ENCODE measurements around the gene UBALD2.
"Not testable (repeated sequence)": the region's sequence is repeated elsewhere in the genome, so short reads cannot be mapped to it uniquely, and the experiment has no call there.

UBALD2 gene

DNA sequence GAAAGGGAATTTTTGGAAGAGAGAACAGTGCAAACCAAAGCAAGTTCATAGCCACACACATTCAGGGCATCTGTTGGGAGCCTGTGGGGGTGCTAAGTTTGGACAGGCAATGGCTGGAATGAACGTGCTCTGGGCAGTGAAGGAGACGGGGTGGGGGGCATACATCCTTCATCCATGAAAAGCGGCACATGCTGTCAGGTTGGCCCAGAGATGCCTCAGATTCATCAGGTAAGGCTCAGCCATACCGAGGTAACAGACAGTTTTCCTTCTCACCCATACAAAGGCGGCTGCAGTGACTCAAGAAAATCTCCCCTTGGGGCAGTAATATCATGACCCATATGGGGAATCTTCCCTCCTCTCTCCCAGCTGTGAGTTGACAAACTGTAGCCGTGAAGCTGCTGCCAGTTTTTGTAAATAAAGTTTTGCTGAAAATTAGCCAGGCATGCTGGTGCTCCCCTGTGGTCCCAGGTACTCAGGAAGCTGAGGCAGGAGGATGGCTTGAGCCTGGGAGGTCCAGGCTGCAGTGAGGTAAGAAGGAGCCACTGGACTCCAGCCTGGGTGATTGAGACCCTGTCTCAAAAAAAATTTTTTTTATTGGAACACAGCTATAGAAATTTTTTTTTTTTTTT lies 9.2 kb upstream of the UBALD2 start:
- H3K27ac ChIP-seq (ENCODE audit: low read length): no peak overlapping the region

DNA sequence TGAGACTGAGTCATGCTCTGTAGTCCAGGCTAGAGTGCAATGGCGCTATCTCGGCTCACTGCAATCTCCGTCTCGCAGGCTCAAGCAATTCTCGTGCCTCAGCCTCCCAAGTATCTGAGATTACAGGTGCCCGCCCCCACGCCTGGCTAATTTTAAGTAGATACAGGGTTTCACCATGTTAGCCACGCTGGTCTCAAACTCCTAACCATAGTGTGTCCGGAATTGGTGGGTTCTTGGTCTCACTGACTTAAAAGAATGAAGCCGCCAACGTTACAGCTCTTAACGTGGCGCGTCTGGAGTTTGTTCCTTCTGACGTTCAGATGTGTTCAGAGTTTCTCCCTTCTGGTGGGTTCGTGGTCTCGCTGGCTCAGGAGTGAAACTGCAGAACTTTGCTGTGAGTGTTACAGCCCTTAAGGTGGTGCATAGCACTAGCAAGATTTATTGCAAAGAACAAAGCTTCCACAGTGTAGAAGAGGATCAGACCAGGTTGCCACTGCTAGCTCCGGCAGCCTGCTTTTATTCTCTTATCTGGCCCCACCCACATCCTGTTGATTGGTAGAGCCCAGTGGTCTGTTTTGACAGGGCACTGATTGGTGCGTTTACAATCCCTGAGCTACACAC lies 8.6 kb upstream of the UBALD2 start:
- H3K27ac ChIP-seq (ENCODE audit: low read length); H3K27me3 ChIP-seq (ENCODE audit: control insufficient read depth in 1 of 2, insufficient read depth in 2 of 2, low read length in 2 of 2); H3K9ac ChIP-seq (ENCODE audit: low read length in 2 of 2): not testable (repeated sequence)

More for the DNA sequence above, 9.2 kb upstream of the UBALD2 start:
- Histone ChIP-seq H3K4me3 (ENCODE audit: low read length in 2 of 2) (no peak overlapping the region), H3K27me3 (ENCODE audit: control insufficient read depth in 1 of 2, insufficient read depth in 2 of 2, low read length in 2 of 2) (peaks cover 3 to 7% of the 10 kb centered on the region in 2 donors), H3K36me3 (ENCODE audit: control insufficient read depth in 2 of 2, insufficient read depth in 2 of 2, low read length in 2 of 2) (no peaks in the 10 kb centered on the region), H3K9me3 (ENCODE audit: control insufficient read depth in 2 of 2, low read length in 2 of 2) (no peaks in the 10 kb centered on the region), H3K4me1 (ENCODE audit: control insufficient read depth, insufficient read depth, low read length) (peaks cover 3% of the 10 kb centered on the region), H3K9ac (ENCODE audit: low read length in 2 of 2) (no peak overlapping the region)

DNA sequence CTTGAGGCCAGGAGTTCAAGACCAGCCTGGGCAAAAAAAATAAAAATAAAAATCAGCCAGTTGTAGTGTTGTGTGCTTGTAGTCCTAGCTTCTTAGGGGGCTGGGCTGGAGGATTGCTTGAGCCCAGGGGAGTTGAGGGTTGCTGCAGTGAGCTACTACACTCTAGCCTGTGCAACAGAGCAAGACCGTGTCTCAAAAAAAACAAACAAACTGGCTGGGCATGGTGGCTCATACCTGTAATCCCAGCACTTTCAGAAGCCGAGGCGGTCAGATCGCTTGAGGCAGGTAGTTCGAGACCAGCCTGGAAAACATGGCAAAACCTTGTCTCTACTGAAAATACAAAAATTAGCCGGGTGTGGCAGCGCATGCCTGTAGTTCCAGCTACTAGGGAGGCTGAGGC lies 4.9 kb upstream of the UBALD2 start:
- Histone ChIP-seq H3K27ac (ENCODE audit: low read length) (no peak overlapping the region), H3K4me1 (ENCODE audit: control insufficient read depth, insufficient read depth, low read length) (peaks cover 8% of the 10 kb centered on the region), H3K36me3 (ENCODE audit: control insufficient read depth in 2 of 2, insufficient read depth in 2 of 2, low read length in 2 of 2) (no peaks in the 10 kb centered on the region), H3K9me3 (ENCODE audit: control insufficient read depth in 2 of 2, low read length in 2 of 2) (no peaks in the 10 kb centered on the region), H3K27me3 (ENCODE audit: control insufficient read depth in 1 of 2, insufficient read depth in 2 of 2, low read length in 2 of 2) (no peaks in the 10 kb centered on the region), H3K9ac (ENCODE audit: low read length in 2 of 2) (no peak overlapping the region), H3K4me3 (ENCODE audit: low read length in 2 of 2) (no peak overlapping the region)

More for the DNA sequence above, 8.6 kb upstream of the UBALD2 start:
- H3K4me3 ChIP-seq (ENCODE audit: low read length in 2 of 2); H3K36me3 ChIP-seq (ENCODE audit: control insufficient read depth in 2 of 2, insufficient read depth in 2 of 2, low read length in 2 of 2); H3K9me3 ChIP-seq (ENCODE audit: control insufficient read depth in 2 of 2, low read length in 2 of 2); H3K4me1 ChIP-seq (ENCODE audit: control insufficient read depth, insufficient read depth, low read length): not testable (repeated sequence)

DNA sequence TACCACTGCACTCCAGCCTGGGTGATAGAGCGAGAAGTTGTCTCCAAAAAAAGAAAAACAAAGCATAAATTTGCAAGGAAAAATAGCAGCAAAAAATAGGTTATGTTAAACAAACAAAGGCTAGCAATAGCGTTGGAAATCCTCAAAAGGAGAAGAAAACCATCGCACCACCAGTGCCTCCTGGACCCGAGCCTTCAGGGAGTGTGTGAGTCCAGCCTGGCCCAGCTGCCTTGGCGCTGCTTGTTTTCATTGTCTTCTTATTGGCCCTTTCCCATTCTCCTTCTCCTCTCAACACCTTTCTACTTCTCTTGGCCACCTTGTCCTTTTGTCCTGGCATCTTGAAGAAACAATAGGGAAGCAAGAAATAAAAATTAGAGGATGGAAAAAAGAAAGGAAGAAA lies 4.5 kb upstream of the UBALD2 start:
- H3K4me1 ChIP-seq (ENCODE audit: control insufficient read depth, insufficient read depth, low read length): peaks cover 8% of the 10 kb centered on the region

DNA sequence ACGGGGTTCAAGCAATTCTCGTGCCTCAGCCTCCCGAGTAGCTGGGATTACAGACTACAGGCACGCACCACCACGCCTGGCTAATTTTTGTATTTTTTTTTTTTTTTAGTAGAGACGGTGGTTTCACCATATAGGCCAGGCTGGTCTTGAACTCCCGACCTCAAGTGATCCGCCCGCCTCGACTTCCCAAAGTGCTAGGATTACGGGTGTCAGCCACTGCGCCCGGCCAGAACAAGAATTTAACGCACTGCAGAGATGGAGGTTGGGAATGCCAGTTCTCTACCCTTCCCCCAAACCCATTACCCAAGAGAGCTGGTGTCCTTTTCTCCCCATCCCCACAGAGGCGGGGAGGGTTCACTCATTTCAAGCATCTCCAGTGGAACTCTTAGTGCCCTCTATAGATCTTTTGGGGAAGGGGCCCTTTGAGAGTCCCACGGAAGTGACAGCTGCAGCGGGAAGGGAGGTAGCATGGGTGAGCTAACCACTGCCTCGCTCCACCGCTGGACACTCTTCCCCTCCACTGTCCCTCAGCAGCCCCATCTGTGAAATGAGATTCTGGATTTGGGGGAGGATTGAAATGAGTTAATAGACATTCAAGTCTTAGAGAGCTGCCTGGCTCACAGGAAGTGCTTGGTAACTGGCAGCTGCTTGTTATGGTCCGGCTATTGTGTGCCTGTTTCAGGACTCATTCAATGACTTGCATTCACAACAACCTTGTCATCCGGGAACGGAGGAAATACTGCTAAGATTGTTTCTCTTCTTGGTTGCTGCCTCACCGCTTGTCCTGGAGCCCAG lies 3.5 kb upstream of the UBALD2 start:
- no peaks in the 10 kb centered on the region for H3K36me3 ChIP-seq (ENCODE audit: control insufficient read depth in 2 of 2, insufficient read depth in 2 of 2, low read length in 2 of 2)
- H3K4me1 ChIP-seq (ENCODE audit: control insufficient read depth, insufficient read depth, low read length): peaks cover 12% of the 10 kb centered on the region
- H3K9ac ChIP-seq (ENCODE audit: low read length in 2 of 2): no peak overlapping the region
- no peaks in the 10 kb centered on the region for H3K9me3 ChIP-seq (ENCODE audit: control insufficient read depth in 2 of 2, low read length in 2 of 2)
- H3K27ac ChIP-seq (ENCODE audit: low read length): no peak overlapping the region
- no peaks in the 10 kb centered on the region for H3K27me3 ChIP-seq (ENCODE audit: control insufficient read depth in 1 of 2, insufficient read depth in 2 of 2, low read length in 2 of 2)
- no peak overlapping the region for H3K4me3 ChIP-seq (ENCODE audit: low read length in 2 of 2)

More for the DNA sequence above, 4.5 kb upstream of the UBALD2 start:
- Histone ChIP-seq H3K27ac (ENCODE audit: low read length) (no peak overlapping the region), H3K4me3 (ENCODE audit: low read length in 2 of 2) (no peak overlapping the region), H3K27me3 (ENCODE audit: control insufficient read depth in 1 of 2, insufficient read depth in 2 of 2, low read length in 2 of 2) (no peaks in the 10 kb centered on the region), H3K9me3 (ENCODE audit: control insufficient read depth in 2 of 2, low read length in 2 of 2) (no peaks in the 10 kb centered on the region), H3K9ac (ENCODE audit: low read length in 2 of 2) (no peak overlapping the region), H3K36me3 (ENCODE audit: control insufficient read depth in 2 of 2, insufficient read depth in 2 of 2, low read length in 2 of 2) (no peaks in the 10 kb centered on the region)

DNA sequence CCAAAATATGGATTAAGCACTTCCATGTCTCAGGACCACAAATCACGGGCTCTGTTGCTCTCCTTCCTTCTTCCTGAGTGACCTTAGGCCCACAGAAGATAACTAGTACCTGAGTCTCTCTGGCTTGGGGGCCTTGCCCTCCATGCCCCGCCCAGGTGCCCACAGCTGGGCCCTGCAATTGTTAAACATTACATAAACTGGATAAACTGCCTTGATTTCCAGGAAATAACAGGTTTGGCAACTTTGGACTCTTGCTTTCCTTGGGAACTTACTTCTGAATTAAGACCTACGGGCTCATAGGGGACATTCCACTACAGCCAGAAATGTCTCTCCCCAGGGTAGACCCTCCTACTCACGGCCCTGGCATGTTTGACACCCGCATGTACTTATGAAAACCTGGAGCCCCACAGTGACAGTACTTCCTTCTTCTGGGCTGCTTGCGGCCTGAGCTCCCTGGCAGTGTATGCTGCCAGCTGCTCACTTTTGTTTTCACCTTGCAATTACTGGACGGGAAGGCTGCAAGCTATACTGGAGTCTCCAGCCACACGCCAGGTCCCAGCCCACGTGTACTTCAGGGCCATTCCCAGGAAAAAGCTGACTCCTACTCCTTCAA lies 2.3 kb upstream of the UBALD2 start:
- Histone ChIP-seq H3K27ac (ENCODE audit: low read length) (no peak overlapping the region), H3K4me3 (ENCODE audit: low read length in 2 of 2) (no peak overlapping the region), H3K9ac (ENCODE audit: low read length in 2 of 2) (no peak overlapping the region)

DNA sequence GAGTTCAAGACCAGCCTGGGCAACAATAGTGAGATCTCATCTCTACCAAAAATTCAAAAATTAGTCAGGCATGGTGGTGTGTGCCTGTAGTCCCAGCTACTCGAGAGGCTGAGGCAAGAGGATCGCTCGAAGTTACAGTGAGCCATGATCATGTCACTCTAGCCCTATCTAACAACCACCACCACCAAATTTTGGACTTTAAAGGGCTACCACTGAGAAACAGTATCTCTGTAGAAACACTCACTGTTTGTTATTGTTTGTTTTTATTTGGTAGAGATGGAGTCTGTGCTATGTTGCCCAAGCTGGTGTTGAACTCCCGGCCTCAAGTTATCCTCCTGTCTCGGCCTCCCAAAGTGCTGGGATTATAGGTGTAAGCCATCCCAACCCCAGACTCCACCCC lies 1.3 kb upstream of the UBALD2 start:
- no peak overlapping the region for H3K27ac ChIP-seq (ENCODE audit: low read length)
- H3K9ac ChIP-seq (ENCODE audit: low read length in 2 of 2): no peak overlapping the region
- H3K4me1 ChIP-seq (ENCODE audit: control insufficient read depth, insufficient read depth, low read length): peaks cover 32% of the 10 kb centered on the region
- H3K36me3 ChIP-seq (ENCODE audit: control insufficient read depth in 2 of 2, insufficient read depth in 2 of 2, low read length in 2 of 2): no peaks in the 10 kb centered on the region
- H3K4me3 ChIP-seq (ENCODE audit: low read length in 2 of 2): no peak overlapping the region
- no peaks in the 10 kb centered on the region for H3K9me3 ChIP-seq (ENCODE audit: control insufficient read depth in 2 of 2, low read length in 2 of 2)
- H3K27me3 ChIP-seq (ENCODE audit: control insufficient read depth in 1 of 2, insufficient read depth in 2 of 2, low read length in 2 of 2): no peaks in the 10 kb centered on the region

More for the DNA sequence above, 2.3 kb upstream of the UBALD2 start:
- no peaks in the 10 kb centered on the region for H3K27me3 ChIP-seq (ENCODE audit: control insufficient read depth in 1 of 2, insufficient read depth in 2 of 2, low read length in 2 of 2)
- no peaks in the 10 kb centered on the region for H3K9me3 ChIP-seq (ENCODE audit: control insufficient read depth in 2 of 2, low read length in 2 of 2)
- H3K4me1 ChIP-seq (ENCODE audit: control insufficient read depth, insufficient read depth, low read length): peaks cover 23% of the 10 kb centered on the region
- no peaks in the 10 kb centered on the region for H3K36me3 ChIP-seq (ENCODE audit: control insufficient read depth in 2 of 2, insufficient read depth in 2 of 2, low read length in 2 of 2)

DNA sequence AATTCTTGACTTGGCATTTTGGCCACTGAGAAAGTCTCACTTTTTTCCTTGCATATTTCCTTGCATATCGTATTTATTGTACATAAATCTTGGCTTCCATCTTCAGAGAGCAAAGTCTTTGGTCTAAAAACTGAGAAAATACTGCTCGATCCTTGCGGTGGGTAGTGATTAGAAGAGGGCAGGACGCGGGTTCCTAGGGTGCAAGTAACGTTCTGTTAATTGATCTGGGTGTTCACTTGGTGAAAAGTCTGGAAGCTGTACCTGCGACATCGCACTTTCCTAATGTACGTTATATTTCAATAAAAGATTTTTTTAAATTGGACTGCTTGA lies 758 bp upstream of the UBALD2 start:
- H3K27me3 ChIP-seq (ENCODE audit: control insufficient read depth in 1 of 2, insufficient read depth in 2 of 2, low read length in 2 of 2): no peaks in the 10 kb centered on the region
- H3K4me3 ChIP-seq (ENCODE audit: low read length in 2 of 2): no peak overlapping the region
- peak overlapping the region; percentile 58 for H3K27ac ChIP-seq (ENCODE audit: low read length)
- H3K9me3 ChIP-seq (ENCODE audit: control insufficient read depth in 2 of 2, low read length in 2 of 2): no peaks in the 10 kb centered on the region
- H3K36me3 ChIP-seq (ENCODE audit: control insufficient read depth in 2 of 2, insufficient read depth in 2 of 2, low read length in 2 of 2): no peaks in the 10 kb centered on the region
- peak overlapping the region; percentile 14 to 35 for H3K9ac ChIP-seq (ENCODE audit: low read length in 2 of 2)
- peaks cover 37% of the 10 kb centered on the region for H3K4me1 ChIP-seq (ENCODE audit: control insufficient read depth, insufficient read depth, low read length)

DNA sequence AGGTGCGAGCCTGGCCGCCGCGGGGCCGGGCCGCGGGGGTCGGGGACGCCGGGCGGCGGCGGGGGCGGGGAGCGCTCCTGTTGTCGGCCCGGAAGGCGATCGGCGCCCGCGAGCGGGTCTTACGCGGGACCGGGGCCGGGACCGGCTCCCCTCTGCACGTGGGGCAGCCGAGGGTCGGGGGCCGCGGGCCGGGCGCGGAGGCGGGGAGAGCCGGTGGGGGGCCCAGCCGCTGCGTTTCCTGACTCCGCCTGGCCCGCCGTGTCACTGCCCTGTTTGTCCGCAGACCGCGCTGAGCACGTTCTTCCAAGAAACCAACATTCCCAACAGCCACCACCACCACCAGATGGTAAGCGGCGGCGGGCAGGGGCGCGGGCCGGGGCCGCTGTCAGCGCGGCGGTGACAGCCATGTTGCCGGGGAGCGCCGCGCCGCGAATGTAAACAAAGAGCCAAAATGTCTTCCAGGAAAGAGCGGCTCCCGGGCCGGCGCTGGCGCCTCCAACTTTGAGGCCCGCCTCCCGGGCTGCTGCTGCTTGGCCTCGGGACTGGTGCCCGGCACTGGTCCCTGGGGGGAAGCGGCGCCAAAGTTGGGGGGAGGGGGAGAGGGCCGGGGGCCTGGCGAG lies 586 bp downstream of the UBALD2 start:
- Histone ChIP-seq H3K4me3 (ENCODE audit: low read length in 2 of 2) (peak overlapping the region; percentile 81 to 86), H3K27ac (ENCODE audit: low read length) (peak overlapping the region; percentile 67), H3K9ac (ENCODE audit: low read length in 2 of 2) (peak overlapping the region; percentile 68 to 76), H3K27me3 (ENCODE audit: control insufficient read depth in 1 of 2, insufficient read depth in 2 of 2, low read length in 2 of 2) (no peaks in the 10 kb centered on the region), H3K36me3 (ENCODE audit: control insufficient read depth in 2 of 2, insufficient read depth in 2 of 2, low read length in 2 of 2) (no peaks in the 10 kb centered on the region), H3K9me3 (ENCODE audit: control insufficient read depth in 2 of 2, low read length in 2 of 2) (no peaks in the 10 kb centered on the region), H3K4me1 (ENCODE audit: control insufficient read depth, insufficient read depth, low read length) (peaks cover 37% of the 10 kb centered on the region)

DNA sequence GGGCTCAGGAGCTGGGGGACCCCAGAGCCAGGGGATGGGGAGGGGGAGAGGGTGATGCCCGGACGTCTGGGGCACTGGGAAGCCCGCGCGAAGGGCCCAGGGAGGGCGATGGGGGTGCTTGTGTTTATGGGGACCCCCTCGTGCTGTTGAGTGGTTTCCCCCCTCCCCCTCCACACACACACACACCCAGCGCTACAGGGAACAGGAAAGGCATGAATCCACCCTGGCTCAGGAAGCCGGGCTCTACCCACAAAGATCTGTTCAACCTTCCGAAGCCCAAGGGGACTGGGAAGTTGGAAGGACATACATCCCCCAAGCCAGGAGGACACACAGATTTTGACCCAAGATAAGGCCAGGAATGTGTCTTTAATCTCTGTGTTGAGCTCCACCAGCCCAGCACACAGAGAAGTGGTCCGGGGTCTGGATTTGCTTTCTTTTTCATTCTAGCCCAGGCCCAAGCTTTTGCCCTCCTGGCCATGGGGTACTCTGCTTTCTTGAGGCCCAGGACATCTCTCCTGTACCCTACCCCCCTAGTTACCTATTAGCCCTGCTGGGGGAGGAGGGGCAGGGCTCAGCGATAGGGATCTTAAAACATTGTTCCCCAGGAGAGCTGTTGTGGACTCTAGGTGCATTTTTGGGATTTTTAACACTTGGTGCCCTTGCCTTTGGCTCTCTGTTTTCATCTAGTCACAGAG lies 1.2 kb downstream of the UBALD2 start:
- no peaks in the 10 kb centered on the region for H3K36me3 ChIP-seq (ENCODE audit: control insufficient read depth in 2 of 2, insufficient read depth in 2 of 2, low read length in 2 of 2)

More for the DNA sequence above, 1.2 kb downstream of the UBALD2 start:
- peaks cover 38% of the 10 kb centered on the region for H3K4me1 ChIP-seq (ENCODE audit: control insufficient read depth, insufficient read depth, low read length)
- no peaks in the 10 kb centered on the region for H3K9me3 ChIP-seq (ENCODE audit: control insufficient read depth in 2 of 2, low read length in 2 of 2)
- peak overlapping the region; percentile 67 for H3K27ac ChIP-seq (ENCODE audit: low read length)
- no peaks in the 10 kb centered on the region for H3K27me3 ChIP-seq (ENCODE audit: control insufficient read depth in 1 of 2, insufficient read depth in 2 of 2, low read length in 2 of 2)
- H3K9ac ChIP-seq (ENCODE audit: low read length in 2 of 2): peak overlapping the region; percentile 76
- peak overlapping the region; percentile 81 to 86 for H3K4me3 ChIP-seq (ENCODE audit: low read length in 2 of 2)

Measured in stomach smooth muscle (tissue), 2 donors.